Fibroblast of pulmonary artery (primary cell): ENCODE results near the gene CNTROB.

Source experiments
- DNase-seq: peaks from one replicate; pipeline ENCODE4 v3.0.0-alpha.2; 2010; ENCODE audit warnings: low read depth
- H3K4me3 ChIP-seq: replicated peaks from 2 replicates; pipeline ENCODE4 v1.5.1; 2011; ENCODE audit warnings: low read depth, mild to moderate bottlenecking, control low read depth, low read length, moderate library complexity
- CTCF ChIP-seq: IDR thresholded peaks from 2 replicates; pipeline ENCODE4 v1.5.1; 2011; ENCODE audit warnings: mild to moderate bottlenecking, control low read depth, low read length, inconsistent platforms; ENCODE audit errors: missing control alignments

Gene CNTROB

GRCh38 chr17:7930841-7931631, 970 bp upstream of the CNTROB start:
- H3K4me3 ChIP-seq: peak overlapping the region; percentile 99
- DNase-seq: no peak
- TF ChIP-seq CTCF: no peak

DNA sequence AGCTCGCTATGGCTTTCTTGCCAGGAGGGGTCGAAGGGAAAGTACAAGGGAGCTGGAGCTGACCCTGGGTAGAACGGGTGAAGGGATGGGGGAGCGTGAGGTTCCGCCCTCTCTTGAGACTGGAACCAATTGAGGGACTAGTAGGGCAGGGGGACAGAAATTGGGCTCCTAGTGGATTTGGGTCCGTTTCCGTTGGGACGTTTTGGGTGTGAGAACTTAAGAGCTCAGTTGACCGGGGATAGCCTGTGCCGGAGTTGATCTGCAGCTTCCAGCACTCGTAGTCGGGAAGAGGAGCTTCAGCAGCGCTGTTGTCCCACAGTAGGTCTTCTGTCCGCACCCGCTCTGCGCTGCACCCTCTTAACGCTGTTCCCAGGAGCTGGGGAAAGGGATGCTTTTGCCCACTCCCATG, 481 bp downstream of the CNTROB start:
- no peak for TF ChIP-seq CTCF
- DNase-seq: peak; percentile 27
- peak overlapping the region; percentile 99 for H3K4me3 ChIP-seq

- H3K4me3 ChIP-seq: peak overlapping the region; percentile 99
- TF ChIP-seq CTCF: peak; percentile 29
- DNase-seq: peak; percentile 49
Observed at GRCh38 chr17:7932949-7933348, 943 bp downstream of the CNTROB start.

DNA sequence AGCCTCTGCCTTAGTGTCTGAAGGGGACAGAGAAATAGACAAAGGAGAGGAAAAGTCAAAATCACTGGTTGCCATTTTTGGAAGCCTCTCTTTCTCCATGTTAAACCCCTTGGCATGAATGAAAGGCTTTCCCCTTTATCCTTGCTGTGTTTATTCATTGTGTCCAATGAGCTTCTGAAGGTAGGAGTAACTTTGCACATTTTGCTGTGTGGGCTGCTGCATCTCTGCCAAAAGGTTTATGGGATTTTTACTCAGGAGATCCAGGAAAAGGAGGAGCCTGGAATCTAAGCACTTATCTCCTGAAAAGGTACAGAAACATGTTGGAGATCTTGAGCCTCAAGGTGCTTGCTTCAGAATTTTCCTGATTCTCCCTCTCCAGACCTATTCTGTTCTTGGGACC, 3.9 kb downstream of the CNTROB start:
- no peak overlapping the region for H3K4me3 ChIP-seq
- DNase-seq: no peak
- no peak for TF ChIP-seq CTCF

DNA sequence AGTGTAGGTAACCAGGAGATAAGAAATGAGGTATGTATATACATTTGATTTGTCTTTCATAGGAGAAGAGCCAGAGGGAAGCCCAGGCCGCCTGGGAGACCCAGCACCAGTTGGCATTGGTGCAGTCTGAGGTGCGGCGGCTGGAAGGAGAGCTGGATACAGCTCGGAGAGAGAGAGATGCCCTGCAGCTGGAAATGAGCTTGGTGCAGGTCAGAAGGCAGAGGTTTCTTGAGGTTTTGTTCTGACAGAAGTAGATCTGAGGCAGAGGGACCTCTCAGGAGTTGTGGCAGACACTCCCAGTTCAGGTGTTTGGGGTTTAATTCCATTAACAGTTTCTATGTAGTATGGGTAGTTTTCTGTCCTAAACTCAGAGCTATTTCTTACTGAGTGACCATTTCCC, 8.0 kb downstream of the CNTROB start:
- no peak for TF ChIP-seq CTCF
- DNase-seq: no peak
- H3K4me3 ChIP-seq: no peak overlapping the region

- no peak for TF ChIP-seq CTCF
- H3K4me3 ChIP-seq: no peak overlapping the region
- no peak for DNase-seq
Observed at GRCh38 chr17:7940743-7941142, 8.7 kb downstream of the CNTROB start.

- DNase-seq: no peak
- no peak overlapping the region for H3K4me3 ChIP-seq
- TF ChIP-seq CTCF: no peak
Observed at GRCh38 chr17:7943291-7943690, 11.3 kb downstream of the CNTROB start.
